Suppressor macrophage (primary cell): ENCODE data around the gene TSPAN18.

Source experiments
- DNase-seq, 4 experiments: peaks; one replicate each; pipeline ENCODE4 v3.0.0-alpha.2; 2020 to 2022

TSPAN18 gene

DNA sequence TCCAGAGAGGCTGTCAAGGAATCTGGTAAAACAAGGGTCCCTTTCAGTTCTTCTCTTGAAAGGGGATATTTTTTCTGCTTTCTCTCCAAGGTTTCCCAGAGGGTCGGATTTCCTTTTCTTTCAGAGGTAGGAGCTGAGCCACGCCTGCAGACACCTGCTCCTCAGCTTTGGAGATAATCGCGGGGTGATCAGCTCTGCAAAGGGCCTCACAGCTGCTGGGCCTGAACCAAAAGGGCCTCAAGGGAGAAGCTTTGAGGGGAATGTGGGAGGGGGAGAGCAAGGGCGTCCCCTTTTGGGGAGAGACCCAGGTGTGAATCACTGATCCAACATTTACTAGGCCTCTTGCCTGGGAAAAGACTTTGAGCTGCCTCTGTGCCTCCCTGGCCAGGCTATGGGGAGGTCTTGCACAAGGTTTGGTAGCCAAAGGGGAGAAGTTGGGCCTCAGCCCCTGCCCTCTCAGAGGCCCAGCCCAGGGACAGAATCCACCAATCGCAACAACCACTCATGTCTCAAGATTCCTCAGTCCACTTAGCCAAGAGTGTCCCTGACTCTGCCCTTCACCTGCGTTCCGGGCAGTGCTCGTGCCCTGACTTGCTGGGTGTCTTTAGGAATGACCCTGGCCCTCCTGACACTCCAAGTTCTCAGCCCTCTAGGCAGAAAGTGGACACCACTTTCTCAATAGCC is 237.9 kb downstream of the TSPAN18 start:
- no peak for DNase-seq

DNA sequence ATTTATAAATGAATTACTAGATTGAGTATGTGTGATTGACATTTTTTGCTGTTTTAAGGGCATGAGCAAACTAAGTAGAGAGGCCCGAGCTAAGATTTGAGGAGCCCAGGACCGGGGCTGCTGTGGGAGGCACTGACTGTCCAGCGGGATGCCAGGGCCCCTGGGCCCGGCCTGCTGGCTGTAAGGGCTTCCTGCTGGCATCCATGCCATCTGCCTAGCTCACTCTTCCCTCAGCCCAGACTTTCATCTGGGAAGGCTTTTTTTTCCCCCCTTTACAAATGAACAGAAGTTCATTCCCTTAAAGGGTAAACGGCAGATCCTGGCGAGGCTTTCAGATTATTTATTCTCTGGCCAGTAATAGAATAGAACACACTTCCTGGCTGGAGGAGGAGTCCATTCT is 239.9 kb downstream of the TSPAN18 start:
- no peak for DNase-seq

DNA sequence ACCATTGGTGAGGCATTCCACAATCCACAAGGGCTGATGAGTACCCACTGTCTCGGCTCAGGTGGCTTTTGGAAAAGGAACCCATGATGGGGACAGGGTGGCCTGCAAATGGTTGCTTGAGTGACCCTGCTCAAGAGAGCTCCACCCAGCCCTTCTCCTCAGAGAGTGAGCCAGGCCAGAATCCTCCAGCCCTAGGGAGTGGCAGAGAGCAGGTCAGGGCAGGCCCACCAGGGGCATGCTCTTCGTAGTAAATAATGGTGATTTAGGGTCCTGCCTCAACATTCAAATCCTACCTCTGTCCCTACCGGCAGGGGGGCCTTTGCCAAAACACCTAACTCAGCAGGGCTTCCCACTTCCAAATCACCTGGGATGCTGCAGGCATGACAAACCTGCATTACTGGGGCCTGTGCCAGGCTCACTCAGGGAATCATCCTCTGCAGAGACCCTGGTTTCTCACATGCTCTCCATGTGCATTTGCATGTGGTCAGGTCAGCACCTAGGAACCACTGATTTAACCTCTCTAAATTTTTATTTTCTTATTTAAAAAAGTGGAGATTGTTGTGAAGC is 241.3 kb downstream of the TSPAN18 start:
- DNase-seq = no peak

DNA sequence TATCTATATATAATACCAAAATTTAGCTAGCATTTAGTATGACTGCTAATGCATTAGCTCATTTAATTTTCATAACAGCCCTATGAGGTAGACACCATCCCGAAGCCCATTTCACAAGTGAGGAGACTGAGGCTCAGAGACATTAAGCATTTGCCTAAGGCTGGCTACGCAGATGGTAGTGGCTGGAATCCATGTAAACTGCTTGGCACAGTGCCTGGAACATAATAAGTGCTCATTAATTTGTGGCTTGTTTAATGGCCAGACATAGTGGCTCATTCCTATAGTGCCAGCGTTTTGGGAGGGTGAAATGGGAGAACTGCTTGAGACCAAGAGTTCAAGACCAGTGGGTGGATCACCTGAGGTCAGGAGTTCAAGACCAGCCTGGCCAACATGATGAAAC is 241.7 kb downstream of the TSPAN18 start:
- no peak for DNase-seq

DNA sequence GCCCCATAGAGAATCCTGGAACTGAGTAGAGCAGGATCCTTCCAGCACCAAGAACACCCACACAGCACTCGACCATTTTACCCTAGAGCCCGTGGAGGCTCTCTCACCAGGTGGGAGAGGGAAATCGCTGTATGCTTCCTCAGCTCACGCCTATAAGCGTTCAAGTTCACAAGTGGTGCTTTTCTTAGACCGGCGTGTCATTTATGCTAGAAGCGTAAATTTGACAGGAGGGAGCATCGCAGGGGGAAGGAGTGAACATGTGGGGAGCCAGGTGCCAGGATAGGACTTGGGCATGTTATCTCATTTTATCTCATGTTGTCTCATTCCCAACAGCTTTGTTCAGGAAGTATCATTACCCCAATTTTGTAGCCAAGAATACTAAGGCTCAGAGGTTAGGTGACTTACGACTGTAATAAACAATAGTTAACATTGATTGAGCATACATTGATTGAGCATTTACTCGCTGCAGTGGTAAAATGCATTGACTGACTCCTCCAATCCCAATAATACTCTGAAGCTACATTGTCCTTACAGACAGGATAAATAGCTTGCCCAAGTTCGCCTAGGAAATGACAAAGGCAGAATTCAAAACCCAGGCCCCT is 243.0 kb downstream of the TSPAN18 start:
- no peak for DNase-seq

DNA sequence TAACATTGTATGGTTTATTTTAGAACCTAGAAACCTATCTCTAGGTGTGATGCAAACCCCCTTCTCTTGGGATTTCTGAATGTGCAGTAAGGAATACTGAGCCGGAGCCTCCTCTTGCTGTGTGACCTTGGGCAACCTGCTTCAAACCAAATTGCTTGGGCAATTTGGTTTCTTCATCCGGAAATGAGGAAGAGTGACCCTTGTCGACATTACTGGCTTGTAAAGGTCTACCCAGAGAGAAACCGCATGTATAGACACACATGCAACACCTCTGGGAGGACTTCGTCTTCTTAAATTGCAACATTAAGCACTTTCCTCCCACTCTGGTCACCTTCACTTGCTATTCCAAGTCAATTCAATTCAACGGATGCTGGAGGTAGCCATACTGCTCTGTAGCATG is 243.5 kb downstream of the TSPAN18 start:
- DNase-seq = peak; percentile 35 to 65 (median 58)

DNA sequence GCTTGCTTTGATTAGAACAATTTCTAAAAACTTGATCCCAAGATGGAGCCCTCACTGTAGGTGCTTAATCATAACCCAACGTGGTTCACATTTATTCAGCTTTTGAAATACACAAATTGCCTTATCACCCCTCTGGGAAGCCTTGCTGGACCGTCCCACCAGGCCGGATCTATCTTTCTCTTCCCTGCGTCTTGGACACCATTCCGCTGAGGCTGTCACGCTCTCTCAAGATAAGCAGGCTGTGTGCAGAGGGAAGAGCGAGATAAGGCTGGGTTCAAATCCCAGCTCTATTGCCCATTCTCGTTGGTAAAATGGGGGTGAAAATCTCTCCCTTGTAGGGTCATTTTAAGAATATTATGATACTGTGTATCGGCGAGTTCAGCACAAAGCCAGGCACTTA is 244.4 kb downstream of the TSPAN18 start:
- no peak for DNase-seq

DNA sequence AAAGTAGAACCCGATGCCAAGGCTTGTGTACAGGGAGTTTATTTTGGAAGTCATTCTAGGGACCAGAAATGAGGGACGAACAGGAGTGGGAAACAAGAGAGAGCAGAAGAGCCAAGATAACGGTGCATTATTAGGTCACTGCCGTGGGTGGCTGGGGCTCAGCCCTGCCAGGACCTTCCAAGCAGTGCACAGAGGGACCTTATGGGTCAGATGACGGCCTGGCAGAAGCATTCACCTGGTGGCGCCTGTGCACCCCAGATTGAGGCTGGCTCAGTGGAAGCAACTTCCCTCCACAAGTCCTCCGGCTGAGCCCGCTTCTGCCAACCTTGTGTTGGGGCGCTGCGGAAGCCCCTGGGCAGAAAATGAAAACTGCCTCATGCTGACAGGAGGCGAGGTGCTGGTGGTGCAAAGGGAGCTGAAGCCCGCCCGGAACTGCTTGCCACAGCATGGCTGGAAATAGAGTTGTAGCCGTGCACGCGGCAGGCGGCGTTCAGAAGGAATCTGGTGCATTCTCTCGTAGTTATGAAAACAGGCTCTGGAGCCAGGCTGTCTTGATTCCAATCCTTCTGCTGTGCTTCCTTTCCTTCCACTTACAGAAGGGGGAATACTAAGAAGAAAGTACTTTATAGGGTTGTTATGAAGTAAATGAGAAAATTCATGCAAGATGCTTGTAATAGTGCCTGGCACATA is 246.1 kb downstream of the TSPAN18 start:
- no peak for DNase-seq

DNA sequence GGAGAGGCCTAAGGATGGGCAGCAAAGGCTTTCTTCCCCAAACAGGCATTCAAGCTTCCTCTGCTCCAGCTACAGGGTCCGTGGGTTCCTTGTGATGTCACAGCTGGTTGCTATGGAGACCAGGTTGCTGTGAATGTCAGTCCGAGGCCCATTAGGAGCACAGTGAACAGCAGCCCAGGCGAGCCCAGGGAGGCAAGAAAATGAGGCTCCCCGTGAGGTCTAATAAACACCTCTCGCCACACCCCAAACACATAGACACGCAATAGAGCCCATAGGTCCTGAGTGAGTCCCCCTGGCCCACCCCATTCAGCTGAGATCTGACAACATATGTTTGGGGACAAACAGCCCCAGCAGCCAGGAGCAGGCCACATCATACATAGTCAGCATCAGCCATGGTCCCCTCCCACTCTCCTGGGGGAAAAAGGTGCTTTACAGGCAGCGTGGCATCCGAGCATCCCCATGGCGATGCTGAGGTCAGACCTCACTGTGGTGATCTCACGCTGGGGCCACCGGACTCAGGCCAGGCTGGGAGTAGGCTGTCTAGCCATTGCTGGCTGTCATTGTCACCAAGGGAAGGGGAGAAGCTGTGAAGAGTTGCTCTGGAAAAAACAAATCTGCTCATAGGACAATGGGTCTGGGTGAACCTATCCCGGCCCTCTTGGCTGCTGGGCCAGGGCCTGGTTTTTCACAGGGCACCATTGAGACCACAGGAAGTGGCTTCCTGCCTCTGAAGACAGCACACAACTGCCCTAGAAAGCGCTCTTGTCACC is 247.1 kb downstream of the TSPAN18 start:
- DNase-seq = no peak

DNA sequence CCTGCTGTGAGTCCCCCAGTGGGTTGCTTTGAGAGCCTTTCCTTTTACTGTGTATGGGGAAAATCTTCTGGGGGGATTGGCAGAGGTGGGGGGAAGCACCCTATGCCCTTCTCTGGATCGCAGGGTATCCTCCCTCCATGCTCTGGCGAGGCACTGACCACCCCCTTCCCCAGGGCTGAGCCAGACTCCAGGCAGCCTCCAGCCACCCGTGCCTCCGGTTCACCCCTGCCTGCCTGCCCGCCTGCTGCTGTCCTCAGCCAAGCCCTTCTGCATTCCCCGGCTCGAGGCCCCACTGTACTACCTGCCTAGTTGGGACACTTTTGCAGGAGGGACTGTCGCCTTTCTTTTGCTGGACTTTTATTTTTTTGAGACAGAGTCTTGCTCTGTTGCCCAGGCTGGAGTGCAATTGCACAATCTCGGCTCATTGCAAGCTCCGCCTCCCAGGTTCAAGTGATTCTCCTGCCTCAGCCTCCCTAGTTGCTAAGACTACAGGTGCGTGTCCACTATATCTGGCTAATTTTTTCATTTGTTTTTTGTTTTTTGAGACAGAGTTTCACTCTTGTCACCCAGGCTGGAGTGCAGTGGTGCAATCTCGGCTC is 247.7 kb downstream of the TSPAN18 start:
- no peak for DNase-seq

DNA sequence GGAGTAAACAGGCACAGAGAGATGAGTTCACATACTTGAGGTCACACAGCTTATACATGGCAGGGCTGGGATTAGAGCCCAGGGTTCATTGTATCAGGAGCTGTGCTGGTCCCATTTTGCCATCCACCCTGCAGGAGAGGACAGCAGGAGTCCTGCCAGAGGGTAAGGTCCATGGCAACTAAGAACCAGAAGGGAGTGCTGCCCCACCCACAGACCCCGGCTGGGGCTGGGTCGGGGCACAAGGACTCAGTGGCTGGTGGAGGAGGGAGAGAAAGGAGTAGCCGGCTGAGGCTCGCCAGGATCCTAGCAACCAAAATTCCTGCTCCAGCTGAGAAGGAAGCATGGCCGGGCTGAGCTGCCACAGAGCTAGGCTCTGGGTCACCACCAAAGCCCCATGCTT is 249.8 kb downstream of the TSPAN18 start:
- DNase-seq = no peak

DNA sequence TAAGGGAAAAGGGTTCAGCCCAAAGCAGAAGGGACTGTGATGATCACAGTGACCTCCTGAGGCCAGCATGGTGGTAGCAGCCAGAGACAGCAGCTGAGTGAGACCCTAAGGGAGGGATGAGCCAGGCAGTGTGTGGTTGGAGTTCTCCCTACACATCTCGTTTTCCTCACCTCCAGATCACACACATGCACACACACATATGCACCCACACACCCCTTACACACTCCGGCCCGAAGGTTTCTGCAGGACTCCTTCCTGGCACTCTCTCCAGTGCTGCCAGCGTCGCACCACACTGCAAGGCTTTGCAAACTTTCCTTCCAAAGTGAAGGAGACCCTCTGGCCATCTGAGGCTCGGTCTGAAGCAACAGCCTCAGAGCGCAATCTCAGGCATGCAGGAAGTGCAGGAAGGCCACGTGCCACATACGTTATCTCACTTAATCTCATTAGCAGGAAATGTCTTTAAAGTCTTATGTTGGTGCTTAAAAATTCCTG is 250.8 kb downstream of the TSPAN18 start:
- peak in 3 of 4 experiments; percentile 28 to 51 (median 48) for DNase-seq

DNA sequence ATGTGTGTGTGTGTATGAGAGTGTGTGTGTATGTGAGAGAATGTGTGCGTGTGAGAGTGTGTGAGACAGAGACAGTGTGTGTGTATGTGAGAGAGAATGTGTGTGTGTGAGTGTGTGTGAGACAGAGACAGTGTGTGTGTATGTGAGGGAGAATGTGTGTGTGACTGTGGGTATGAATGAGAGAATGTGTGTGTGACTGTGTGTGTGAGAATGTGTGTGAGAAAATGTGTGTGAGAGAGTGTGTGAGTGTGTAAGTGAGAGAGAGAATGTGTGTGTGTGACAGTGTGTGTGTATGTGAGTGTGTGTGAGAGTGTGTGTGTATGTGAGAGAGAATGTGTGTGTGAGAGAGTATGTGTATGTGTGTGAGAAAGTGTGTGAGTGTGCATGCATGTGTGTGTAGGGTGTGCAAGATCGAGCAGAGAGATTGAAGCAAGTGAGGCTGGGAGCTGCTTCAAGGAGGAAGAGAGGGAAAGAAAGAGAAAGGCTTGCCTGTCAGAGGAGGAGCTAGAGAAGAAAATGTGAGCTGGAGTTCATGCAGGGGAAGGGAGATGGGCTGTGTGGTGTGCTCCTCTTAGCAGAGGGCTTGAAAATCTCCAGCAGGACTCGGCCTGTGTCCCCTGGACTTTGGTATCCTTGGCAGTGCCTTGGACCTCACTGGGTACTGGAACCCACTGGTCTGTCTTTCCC is 251.7 kb downstream of the TSPAN18 start:
- no peak for DNase-seq

DNA sequence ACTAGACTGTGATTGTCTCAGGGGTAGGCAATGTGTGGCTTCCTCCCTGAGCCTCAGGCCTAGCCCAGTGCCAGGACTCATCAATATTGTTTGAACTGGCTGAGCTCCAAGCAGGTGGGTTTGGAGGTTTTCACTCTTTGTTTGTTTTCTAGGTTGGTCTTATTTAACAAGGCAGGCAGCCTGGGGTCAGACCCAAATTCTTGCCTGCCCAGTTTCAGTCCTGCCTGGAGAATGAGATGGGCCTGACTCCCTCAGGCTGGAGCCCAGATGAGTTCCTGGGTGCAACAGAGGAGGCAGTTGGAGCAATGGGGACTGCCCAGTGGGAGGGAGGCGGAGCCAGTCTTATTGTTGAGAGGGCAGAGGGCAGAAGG is 252.2 kb downstream of the TSPAN18 start:
- peak in 1 of 4 experiments; percentile 34 for DNase-seq

DNA sequence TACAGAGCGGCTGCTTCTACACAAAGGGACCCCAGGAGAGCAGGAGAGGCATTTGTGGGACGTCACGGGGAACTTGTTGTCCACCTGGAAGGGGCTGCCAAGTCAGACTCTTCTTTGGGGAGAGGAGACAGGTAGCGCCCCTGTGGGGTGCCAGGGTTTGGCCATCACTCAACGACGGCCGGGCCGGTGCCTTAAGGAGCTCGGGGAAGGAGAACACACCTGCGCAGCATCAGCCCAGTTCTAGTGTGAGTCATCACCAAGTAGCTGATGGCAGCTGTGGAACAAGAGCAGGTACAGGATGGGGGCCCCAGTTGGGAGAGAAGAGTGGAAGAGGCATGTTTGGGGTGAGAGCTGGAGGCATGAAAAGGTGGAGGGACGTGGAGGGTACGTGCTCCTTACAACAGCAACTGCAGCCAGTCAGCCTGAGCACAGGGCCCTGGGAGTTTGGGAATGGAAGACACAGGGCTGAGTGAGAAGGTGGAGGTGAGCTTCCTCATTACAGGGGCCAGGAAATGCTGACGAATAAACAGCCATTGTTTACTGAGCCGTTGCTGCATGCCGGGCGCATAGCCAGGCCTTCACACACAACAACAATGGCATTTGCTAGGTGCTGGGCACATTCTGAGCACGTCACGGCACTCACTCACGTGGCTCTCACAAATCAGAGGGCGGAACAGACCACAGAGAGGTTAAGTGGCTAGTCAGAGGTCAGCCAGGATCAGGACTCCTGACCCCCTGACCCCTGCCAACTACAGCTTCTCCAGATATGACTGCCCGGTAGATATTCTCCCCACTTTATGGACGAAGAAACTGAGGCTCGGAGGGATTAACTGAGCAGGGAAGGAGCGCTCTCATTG is 253.0 kb downstream of the TSPAN18 start:
- DNase-seq = no peak

DNA sequence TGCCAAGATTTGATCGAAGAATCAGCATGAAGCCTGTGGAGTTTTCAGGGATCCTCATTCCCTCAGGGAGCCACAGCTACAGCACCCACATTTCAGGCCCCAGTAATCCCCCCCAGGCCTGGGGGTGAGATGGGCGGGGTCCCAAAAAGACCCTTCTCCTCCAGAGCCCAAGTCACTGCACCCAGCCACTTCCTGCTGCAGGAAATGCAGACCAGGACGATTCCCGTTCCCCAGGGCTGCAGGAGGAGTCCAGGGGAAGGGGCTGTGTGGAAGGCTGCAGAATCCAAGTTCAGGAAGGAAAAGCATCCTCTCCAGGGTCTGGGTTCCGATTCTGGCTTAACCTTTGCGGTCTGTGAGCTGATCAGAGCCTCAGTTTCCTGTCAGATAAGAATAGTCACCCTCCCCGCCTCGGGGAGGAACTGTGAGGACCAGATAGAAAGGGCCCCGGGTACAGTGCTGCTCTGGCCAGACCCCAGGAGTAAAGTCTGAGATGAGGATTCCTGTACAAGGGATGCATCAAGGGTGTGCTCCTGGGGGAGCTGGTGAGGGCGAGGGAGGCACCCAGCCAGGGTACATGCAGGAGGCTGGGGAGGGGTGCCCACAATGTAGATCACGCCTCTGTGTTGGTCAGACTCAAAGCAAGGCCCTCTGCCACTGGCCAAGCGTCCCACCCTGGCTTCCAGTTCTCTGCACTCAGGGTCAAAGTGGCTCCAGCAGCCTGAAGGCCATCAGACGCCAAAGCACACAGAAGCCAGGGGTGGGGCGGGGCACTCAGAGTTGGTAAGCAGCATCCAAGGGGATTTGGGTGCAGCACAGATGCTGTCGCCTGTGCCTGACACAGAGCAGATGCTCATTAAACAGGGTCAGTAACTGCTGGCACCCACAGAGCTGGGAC is 254.0 kb downstream of the TSPAN18 start:
- no peak for DNase-seq
